ENCODE results near the gene LPIN3.

GRCh38 chr20:41403604-41404003, 63.0 kb downstream of the LPIN3 start:
- TF ChIP-seq EZH2 (IDR thresholded peaks at IDR 0.05; ENCODE audit: low read depth, unreplicated experiment), result no peak
- no peak for TF ChIP-seq CTCF (conservative IDR thresholded peaks at IDR 0.05; ENCODE audit: low read depth in 2 of 2)
- TF ChIP-seq EZH2phosphoT487 (IDR thresholded peaks at IDR 0.05; ENCODE audit: unreplicated experiment), result no peak
- no peak for TF ChIP-seq REST (IDR thresholded peaks at IDR 0.05; ENCODE audit: unreplicated experiment)
- TF ChIP-seq POLR2AphosphoS5 (IDR thresholded peaks at IDR 0.05; ENCODE audit: low read depth), result no peak
